SKM-1 treated with dmso at 0.1 percent for 144 hours (cell line): Measurements from ENCODE around the gene POP4.
"Not testable (repeated sequence)": the region's sequence is repeated elsewhere in the genome, so short reads cannot be mapped to it uniquely, and the experiment has no call there.

Experiments used
- DNase-seq: peaks from one replicate; lab custom pipeline; 2025; ENCODE audit not compliant: unreplicated experiment; lab: John Stamatoyannopoulos, UW

Gene POP4, protein sequence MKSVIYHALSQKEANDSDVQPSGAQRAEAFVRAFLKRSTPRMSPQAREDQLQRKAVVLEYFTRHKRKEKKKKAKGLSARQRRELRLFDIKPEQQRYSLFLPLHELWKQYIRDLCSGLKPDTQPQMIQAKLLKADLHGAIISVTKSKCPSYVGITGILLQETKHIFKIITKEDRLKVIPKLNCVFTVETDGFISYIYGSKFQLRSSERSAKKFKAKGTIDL

DNA sequence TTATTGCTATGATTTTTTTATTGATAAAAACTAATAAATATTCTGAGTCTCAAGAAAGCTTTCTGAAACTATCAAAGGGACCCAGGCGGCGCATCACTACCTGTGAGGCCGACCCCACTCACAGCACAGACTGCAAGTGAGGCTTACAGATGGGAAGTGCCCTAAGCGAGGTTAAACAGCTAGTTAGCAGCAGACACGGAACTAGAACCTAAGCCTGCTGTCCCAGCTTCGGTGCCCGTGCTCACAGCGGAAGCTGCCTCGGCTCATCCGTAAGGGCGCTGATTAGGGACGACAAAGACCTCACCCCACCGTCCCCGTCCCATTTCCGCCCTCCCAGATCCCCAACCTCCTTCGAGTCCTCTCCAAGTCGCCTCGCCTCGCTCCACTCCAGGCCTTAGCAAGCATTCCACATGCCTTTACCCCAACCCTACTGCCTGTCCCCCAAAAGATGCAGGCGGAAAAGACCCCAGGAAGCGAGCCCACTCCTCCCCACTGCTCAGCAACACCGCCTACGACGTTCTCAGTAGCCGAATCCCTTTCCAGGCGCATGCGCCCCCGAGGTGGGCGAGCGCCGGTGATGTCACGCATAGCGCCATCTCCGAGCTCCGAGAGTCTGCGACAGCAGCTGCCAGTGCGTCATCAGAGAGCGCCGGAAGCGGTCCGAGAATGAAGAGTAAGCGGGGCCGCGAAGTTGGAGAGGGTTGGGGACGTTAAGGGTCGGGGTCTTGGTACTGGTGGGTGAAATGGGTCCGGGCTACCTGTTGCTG, at the start of gene POP4:
POP4 (plus strand) TSS at position 631 of the 767 bp plus-strand sequence; CDS start at position 667, 36 bp downstream.
- peak; percentile 82 for DNase-seq

DNA sequence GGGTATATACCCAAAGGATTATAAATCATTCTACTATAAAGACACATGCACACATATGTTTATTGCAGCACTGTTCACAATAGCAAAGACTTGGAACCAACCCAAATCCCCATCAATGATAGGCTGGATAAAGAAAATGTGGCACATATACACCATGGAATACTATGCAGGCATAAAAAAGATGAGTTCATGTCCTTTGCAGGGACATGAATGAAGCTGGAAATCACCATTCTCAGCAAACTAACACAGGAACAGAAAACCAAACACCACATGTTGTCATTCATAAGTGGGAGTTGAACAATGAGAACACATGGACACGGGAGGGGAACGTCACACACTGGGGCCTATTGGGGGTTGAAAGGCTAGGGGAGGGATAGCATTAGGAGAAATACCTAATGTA, 47.0 kb upstream of the POP4 start:
- DNase-seq = not testable (repeated sequence)

DNA sequence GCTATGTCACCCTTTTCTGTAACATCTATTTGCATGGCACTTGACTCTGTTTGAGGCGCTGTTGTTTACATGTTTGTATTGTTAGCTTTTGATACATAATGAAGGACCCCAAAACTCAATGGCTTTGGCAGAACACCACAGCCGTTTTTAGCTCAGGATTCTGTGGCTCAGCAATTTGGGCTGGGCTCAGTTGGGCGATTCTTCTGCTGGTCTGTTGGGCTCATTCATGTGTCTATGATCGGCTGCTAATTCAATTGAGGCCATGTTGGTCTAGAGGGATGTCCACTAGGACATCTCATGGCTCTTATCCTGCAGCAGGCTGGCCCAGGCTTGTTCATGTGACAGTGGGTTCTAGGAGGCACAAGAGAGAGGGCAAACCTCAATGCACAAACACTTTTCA, 46.3 kb upstream of the POP4 start:
- no peak for DNase-seq

DNA sequence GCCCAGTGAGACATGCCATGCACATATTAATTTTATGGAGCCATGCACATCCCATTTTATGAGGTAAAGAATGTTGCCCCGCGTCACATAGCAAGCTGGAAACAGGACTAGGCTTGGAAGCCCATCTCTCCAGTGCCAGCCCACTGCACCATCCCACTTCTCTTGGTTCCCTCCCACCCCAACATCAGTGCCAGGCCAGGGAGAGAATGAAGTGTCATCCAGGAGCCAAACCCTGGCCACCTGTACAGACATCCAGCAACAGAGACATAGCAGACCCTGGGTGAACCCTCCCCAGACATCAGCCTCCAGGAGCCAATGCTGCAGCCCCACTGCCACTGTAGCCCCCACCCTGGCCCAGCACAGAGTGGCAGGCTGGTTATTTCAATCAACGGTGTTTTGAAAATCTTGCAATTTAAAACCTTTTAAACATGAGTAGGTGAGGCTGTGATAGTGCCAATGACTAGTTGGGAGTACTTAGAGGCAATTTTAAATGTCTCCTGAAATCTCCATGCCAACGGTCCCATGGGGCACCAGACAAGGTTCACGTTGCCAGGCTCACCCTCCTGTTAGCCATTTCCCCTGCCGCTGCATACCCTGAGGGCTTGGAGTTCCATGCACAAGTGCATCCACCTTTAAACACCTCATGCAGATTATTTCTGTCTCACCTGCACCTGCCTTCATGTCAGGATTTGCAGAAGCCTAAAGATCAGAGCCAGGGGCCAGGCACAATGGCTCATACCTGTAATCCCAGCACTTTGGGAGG, 45.6 kb upstream of the POP4 start:
- DNase-seq = no peak

DNA sequence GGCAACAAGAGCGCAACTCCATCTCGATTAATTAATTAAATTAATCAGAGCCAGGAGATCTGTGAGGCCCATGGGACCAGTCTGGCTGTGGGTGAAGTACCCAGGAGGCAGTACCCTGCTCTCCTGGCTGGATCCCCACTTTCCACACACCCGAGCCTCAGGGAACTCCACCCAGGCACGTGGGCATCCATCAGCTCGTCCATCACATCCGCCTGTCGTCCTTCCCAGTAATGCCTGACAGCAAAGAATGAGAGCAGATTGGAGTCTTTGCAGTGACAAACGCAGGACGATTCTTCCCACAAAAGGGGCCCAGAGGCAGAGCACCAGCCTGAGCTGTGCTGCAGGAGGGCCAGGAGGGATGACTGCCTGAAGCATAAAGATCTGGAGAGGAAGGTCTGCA, 44.5 kb upstream of the POP4 start:
- DNase-seq = no peak

DNA sequence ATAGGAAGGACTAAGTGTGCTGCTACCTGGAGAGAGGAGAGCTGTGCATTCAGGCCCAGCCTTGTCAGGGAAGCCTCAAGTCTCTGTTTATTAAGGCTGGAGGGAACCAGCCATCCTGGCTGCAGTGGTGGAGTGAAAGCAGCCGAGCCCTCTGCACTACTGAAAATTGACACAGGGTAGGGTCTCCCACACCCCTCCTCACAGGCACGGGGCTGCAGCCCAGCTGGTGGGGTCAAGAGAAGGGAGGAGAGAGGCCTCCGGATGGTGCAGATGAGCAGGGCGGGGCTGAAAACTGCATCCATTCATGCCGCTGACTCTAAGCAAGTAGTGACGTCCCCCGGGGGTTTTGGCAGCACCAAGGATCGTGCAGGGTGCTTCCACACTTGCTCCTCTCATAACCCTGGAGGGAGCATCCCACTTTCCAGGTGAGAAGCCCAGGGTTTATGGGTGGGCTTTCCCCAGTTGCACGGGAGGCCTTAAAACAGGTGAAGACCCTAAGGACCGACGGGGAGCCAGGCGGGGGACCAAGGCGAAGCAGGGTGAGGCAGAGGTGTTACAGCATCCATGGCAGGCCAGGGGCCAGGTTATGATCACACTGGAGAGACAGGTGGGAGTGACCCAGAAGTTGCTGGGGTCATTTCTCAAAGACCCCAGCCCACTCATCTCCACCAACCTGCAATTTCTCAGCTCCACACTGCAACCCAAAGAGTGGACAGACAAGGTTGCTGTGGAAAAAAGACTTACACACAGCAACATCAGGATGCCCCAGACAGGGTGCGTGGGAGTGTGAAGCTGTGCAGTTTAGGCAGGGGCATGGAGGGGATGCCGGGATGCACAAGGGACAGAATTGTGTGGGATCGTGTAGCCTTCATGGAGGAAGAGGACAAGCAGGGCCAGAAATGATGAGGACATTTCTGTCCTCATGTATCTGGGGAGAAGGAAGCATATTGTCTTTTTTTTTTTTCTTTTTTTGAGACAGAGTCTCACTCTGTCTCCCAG, 43.5 kb upstream of the POP4 start:
- DNase-seq = no peak

DNA sequence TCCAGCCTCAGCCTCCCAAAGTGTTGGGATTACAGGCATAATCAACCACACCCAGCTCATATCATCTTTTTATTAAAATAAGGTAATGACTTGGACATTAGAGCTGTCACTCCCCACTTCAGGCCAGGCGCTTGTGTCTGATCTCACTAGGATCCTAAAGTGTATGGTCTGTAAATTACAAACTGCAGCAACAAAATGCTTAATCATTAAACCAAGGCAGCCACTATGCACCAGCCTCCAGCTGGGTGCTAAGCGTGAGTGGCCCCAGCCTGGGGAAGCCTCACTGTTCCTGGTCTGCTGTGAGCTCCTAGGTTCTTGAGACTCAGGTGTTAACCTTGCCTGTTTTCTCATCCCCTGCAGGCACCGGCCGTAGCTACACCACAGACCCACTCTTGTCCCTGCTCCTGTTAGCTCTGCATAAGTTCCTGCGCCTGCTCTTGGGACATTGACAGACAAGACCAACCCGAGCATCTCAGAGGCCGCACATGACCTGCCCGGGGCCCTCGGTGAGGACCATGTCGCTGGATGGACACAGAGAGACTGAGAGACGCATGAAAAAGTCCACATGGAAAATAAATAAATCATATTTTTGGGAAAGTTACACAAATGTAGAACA, 42.5 kb upstream of the POP4 start:
- no peak for DNase-seq

DNA sequence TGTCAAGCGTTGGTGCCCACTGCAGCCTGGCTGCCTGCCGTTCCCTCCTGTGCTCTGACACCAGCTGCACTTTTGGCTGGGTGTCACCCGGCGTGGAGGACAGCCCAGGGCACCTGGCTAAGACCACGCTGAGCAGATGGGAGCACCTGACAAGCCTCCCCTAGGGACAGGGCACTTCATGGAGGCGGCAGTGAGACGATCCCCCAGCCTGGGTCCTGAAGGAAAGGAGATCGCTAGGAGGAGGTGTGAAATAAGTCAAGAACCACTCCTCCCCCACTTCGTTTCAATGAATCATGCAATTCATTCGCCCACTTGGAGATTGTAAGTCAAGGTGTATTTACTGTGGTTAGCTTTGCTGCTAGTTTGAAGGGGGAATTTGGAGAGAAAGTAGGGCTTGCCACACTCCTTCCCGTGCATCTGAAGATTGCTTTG, 41.5 kb upstream of the POP4 start:
- DNase-seq = no peak

DNA sequence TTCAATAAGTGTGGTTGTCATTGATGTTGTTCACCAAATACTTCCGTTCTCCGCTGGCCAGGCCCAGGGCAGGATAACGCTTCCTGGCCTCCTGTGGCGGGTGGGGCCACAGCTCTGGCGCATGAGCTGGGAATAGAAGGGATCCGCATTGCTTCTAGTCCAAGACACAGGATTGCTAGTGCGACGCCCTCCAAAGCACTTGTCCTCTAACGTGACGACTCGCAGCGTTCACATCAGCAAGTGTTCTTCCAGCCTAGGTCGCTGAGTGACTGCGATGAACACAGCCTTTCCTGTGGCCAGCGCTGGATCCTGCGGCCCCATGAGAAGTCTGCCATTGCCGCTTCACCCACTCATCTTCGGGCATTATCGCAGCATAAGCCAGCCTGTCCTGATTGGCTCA, 40.9 kb upstream of the POP4 start:
- no peak for DNase-seq

DNA sequence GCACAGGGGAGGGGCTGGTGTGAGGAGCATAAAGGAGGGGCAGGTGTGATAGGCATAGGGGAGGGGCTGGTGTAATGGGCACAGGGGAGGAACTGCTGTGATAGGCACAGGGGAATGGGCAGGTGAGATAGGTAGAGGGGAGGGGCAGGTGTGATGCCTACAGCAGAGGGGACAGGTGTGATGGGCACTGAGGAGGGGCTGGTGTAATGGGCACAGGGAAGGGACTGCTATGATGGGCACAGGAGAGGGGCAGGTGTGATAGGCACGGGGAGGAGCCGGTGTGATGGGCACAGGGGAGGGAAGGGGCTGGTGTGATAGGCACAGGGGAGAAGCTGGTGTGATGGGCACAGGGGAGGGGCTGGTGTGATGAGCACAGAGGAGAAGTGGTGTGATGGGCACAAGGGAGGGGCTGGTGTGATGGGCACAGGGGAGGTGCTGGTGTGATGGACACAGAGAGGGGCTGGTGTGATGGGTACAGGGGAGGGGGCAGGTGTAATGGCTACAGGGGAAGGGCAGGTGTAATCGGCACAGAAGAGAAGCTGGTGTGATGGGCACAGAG, 39.5 kb upstream of the POP4 start:
- no peak for DNase-seq

DNA sequence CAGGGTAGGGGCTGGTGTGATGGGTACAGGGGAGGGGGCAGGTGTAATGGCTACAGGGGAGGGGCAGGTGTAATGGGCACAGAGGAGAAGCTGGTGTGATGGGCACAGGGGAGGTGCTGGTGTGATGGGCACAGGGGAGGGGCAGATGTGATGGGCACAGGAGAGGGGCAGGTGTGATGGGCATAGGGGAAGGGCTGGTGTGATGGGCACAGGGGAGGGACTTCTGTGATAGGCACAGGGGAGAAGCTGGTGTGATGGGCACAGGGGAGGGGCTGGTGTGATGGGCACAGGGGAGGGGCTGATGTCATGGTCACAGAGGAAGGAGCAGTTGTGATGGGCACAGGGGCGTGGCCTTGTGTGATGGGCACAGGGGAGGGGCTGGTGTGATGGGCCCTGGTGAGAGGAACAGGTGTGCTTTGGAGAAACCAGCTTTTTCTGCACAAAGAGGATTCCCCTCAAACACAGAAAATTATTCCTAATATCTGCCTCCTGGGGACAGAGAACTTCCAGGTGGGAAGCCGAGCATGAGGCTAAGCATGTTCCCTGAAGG, 38.6 kb upstream of the POP4 start:
- DNase-seq = no peak

DNA sequence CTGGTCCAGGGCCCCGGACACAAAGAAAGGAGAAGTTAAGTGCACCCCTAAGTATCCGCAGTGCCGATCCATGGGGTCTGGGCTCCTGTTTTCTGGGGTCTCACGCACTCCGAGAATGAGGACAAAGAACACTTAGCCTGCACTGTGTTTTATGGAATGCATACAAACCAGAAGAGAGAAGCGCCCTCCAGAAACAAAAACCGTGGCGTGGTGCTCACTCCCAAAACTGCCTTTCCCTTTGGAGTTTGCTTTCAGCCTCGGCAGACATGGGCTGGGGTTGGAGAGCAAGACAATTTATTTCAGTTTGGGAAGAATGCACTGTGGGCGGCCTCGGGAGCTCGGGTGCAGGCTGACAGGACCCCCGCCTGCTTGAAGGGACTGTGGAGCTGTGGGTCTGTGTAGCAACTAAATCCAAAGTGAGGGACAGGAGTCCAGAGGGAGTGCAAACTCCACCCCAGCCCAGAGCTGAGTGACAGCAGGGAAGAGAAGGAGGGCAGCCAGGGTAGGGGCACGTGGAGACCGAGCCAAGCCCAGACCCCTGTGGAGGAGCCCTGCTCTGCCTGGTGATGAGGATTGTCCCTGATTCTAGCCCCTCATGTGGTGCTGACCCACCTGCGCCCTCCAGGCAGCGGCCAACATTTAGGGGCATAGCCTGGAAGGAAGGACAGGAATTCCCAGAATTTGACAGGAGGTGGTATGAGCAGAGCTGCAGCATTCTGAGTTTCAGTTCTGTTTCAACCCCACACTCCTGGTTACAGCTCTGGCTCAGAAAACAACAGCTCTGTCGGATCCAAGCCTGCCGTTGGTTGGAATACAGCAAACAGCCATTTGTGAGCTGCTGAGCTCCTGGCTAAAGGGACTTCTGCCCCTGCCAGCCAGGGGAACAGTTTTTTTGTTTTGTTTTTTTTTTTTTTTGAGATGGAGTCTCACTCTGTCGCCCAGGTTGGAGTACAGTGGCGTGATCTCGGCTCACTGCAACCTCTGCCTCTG, 37.8 kb upstream of the POP4 start:
- DNase-seq = no peak

DNA sequence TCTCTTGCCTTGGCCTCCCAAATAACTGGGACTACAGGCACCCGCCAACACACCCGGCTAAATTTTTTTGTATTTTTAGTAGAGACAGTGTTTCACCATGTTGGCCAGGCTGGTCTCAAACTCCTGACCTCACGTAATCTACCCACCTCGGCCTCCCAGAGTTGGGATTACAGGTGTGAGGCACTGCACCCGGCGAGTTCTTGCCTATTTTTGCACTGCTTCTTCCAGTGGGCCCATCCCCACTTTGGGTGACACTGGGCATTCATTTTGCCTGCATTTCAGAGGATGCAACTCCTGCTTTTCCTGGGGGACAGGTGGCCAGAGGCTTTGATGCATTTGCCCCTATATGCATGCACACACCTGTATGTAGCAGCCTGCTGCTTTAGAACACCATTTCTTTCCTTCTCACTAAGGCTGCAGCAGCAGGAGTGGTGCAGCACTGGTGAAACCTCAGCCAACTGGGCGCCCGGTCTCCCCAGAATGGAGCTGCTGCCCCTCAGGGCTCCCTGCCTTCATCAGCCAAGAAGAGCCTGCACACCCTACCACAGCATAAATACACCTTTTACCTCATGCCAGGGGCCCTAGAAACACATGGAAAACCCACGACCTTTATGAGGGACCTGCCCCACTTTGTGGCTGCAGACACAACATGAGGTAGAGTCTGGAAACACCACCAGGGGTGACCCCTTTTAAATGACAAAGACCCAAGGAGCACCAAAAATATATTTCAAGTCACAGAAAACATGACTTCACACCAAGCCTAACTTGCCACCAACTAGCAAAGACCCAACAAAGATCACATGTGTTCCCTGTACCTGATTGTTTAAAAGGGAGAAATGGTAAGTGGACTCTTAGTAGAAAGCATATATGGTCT, 36.8 kb upstream of the POP4 start:
- DNase-seq = no peak

DNA sequence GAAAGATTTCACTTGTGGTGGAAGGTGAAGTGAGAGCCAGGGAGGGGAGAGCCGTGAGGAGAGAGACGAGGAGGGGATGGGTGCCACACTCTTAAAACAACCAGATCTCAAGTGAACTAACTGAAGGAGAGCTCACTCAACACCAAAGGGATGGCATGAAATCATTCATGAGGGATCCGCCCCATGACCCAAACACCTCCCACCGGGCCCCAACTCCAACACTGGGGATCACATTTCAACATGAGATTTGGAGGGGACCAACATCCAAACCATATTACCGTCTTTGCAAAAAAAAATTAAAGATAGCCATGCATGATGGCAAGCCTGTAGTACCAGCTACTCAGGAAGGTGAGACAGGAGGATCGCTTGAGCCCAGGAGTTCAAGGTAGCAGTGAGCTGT, 34.9 kb upstream of the POP4 start:
- no peak for DNase-seq

DNA sequence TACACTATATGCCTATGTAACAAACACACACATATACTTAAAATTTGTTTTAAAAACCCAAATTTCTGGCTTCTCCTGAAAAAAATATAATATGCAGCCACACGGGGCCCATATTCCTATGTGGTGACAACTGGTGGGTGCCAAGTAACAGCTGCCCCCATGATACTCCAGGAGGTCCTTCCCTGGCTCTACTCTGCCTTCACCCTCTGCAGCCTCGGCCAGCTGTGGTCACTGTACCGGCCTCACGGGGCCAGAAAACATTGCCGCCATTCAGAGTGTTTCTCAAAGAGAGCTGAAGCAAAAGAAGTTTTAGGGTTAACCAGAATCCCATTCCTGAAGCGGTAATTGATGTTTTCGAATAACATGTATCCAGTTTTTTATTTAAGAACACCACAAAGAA, 32.6 kb upstream of the POP4 start:
- no peak for DNase-seq

DNA sequence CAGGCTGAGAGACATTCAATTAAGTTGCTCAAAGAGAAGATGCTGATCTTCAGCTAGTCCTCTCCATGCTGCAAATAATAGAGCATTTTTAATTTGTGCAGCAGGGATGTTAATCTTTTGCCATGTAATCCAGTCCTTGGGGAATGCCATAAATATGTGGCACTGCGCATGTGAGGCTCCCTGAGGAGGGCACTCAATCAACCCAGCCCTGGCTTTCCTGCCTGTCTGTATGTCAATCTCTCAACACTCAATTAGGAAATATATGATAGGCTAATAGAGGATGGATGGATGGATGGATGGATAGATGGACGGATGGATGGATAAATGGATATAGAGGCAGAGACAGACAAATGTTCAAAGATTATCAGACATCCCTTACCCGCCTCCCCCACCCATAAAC, 31.6 kb upstream of the POP4 start:
- no peak for DNase-seq

DNA sequence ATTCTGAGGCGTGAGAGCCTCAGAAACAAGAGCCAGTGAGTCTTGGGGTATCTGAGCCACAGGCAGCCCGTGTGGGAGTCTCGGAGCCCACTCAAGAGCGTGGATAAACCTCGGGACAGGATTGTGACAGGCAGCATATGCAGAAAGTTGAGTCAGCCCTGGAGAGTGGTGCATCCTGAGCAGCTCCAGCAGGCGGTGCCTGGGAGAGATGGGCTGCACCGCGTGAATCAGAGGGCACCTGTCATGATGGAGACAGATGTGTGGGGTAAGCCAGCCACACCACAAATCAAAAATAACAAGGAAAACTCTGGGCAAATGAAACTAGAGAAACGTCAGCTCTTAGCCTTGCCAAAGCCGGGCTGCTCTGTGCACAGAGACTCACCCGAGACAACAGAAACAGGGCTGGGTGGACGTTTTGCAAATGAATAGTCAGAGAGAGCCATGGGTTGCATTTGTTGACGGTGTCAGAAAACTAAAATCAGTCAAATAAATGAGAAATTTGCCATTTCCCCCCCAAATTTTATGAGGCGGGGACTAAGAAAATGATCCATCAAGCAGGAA, 30.0 kb upstream of the POP4 start:
- no peak for DNase-seq
